Vagina (tissue), 2 donors: ENCODE measurements around the gene MYO9A.

Source experiments
- POLR2A ChIP-seq, 2 donors: fragments of 450-650 bp; IDR thresholded peaks; one replicate each; pipeline ENCODE4 v1.6.1; 2017; ENCODE audit warnings: antibody characterized with exemption in 2 of 2, mild to moderate bottlenecking in 2 of 2, moderate library complexity in 2 of 2
- POLR2AphosphoS5 ChIP-seq, 2 donors: sonication (generic); formaldehyde crosslinking; IDR thresholded peaks; one replicate each; pipeline ENCODE4 v1.9.0; 2017; ENCODE audit warnings: antibody characterized with exemption in 2 of 2, mild to moderate bottlenecking in 2 of 2, low read depth in 1 of 2; ENCODE audit not compliant: insufficient read depth in 1 of 2
- TF ChIP-seq, protein P1 (sequence below), 3 experiments: fragments of 450-650 bp in 2 of 3; fragments of 200-600 bp in 1 of 3; sonication (generic) in 1 of 3; IDR thresholded peaks; one replicate each; pipeline ENCODE4 v1.5.1; 2017 to 2019; ENCODE audit warnings: antibody characterized with exemption in 3 of 3, mild to moderate bottlenecking in 2 of 3, moderate library complexity in 2 of 3

DNA sequence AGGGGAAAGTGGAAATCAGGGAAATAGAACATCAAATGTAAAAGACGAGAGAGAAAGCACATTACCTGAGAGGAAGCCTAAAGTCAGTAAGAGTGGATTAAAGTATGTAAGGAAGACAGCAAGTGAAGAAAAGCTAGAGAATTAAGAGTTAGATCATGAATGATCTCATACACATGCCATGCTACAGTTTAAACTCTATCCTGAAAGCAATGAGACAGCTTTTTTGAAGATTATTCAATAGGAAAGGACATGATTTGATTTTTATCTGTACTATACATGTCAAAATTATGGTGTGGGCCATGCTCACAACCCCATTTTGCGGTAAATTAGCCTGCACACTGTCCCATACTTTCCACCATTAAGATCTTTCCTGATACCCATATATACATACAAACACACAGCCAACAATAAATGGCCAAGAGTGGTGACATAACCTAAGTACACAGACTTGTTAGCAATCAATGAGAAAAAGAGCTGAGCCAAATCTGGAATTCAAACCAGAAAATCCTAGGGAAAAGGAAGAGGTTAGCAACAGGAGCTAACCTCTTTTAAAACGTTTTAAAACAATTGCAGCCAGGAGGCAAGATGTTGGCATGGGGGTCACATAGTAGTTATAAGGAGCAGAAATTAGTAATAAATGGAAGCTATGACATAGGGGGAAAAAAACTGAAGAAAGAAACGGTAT is 4.5 kb downstream of the MYO9A start:
- TF ChIP-seq, protein P1, sequence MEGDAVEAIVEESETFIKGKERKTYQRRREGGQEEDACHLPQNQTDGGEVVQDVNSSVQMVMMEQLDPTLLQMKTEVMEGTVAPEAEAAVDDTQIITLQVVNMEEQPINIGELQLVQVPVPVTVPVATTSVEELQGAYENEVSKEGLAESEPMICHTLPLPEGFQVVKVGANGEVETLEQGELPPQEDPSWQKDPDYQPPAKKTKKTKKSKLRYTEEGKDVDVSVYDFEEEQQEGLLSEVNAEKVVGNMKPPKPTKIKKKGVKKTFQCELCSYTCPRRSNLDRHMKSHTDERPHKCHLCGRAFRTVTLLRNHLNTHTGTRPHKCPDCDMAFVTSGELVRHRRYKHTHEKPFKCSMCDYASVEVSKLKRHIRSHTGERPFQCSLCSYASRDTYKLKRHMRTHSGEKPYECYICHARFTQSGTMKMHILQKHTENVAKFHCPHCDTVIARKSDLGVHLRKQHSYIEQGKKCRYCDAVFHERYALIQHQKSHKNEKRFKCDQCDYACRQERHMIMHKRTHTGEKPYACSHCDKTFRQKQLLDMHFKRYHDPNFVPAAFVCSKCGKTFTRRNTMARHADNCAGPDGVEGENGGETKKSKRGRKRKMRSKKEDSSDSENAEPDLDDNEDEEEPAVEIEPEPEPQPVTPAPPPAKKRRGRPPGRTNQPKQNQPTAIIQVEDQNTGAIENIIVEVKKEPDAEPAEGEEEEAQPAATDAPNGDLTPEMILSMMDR (IDR thresholded peaks at IDR 0.05) = no peak
- TF ChIP-seq POLR2A (IDR thresholded peaks at IDR 0.05) (no peak), POLR2AphosphoS5 (IDR thresholded peaks at IDR 0.05; ENCODE audit: insufficient read depth in 1 of 2, low read depth in 1 of 2) (no peak)
